ENCODE data around the gene RPAP2.

GRCh38 chr1:92445865-92446264 is 147.0 kb downstream of the RPAP2 start:
- no peak for TF ChIP-seq CTCF (IDR thresholded peaks at IDR 0.05)
- no peak for TF ChIP-seq POLR2A (IDR thresholded peaks at IDR 0.05)

All from esophagus squamous epithelium (tissue), 4 donors.